Thoracic aorta (tissue), 2 donors: ENCODE results near the gene USP19. TPM values are rescaled to one million over a fixed set of nuclear protein-coding genes. Genes with fewer than 3 reads are reported as not detected.

Experiments
- ATAC-seq: fragments of 150-250 bp; one replicate; pipeline ENCODE4 v1.8.0; 2017; ENCODE audit warnings: low read depth; ENCODE audit not compliant: insufficient number of reproducible peaks, low FRiP score
- DNase-seq: peaks from one replicate; pipeline ENCODE4 v3.0.0-alpha.2; 2020; ENCODE audit warnings: low spot score
- H3K27ac ChIP-seq, 2 donors: fragments of 200-600 bp; sonication (generic); 1 replicate in 1 of 2; 2 replicates in 1 of 2; pipeline ENCODE4 v1.5.1; 2016; ENCODE audit warnings: mild to moderate bottlenecking in 2 of 2, moderate library complexity in 2 of 2
- H3K27me3 ChIP-seq: fragments of 200-600 bp; sonication (generic); replicated peaks from 2 replicates; pipeline ENCODE4 v1.6.0; 2016; ENCODE audit warnings: mild to moderate bottlenecking; ENCODE audit not compliant: insufficient read depth
- H3K36me3 ChIP-seq: fragments of 200-600 bp; sonication (generic); one replicate; pipeline ENCODE4 v1.5.1; 2016
- H3K4me1 ChIP-seq, 2 donors: fragments of 200-600 bp; sonication (generic); 1 replicate in 1 of 2; 2 replicates in 1 of 2; pipeline versions ENCODE4 v1.5.1 to v1.6.0; 2016; ENCODE audit warnings: low read depth in 2 of 2, mild to moderate bottlenecking in 1 of 2; ENCODE audit not compliant: control insufficient read depth in 1 of 2
- H3K4me3 ChIP-seq: fragments of 200-600 bp; sonication (generic); 2 replicates; pipeline ENCODE4 v1.5.1; 2016; ENCODE audit warnings: mild to moderate bottlenecking
- H3K9me3 ChIP-seq: fragments of 200-600 bp; sonication (generic); 2 replicates; pipeline ENCODE4 v1.5.1; 2016
- total RNA-seq, 2 donors: library from RNA; depleted of rRNA; stranded (reverse); fragments of >200 nt; gene quantifications; one replicate each; pipeline versions ENCODE4 v1.1.0 to v1.2.3, GENCODE V29; 2016
- TF ChIP-seq, protein P1 (sequence below): fragments of 200-600 bp; sonication (generic); IDR thresholded peaks from one replicate; pipeline ENCODE4 v1.5.1; 2019; ENCODE audit warnings: antibody characterized with exemption

The USP19 gene
- total RNA-seq, 2 donors from 2014 or later, result 56.3 to 62.5 TPM

DNA sequence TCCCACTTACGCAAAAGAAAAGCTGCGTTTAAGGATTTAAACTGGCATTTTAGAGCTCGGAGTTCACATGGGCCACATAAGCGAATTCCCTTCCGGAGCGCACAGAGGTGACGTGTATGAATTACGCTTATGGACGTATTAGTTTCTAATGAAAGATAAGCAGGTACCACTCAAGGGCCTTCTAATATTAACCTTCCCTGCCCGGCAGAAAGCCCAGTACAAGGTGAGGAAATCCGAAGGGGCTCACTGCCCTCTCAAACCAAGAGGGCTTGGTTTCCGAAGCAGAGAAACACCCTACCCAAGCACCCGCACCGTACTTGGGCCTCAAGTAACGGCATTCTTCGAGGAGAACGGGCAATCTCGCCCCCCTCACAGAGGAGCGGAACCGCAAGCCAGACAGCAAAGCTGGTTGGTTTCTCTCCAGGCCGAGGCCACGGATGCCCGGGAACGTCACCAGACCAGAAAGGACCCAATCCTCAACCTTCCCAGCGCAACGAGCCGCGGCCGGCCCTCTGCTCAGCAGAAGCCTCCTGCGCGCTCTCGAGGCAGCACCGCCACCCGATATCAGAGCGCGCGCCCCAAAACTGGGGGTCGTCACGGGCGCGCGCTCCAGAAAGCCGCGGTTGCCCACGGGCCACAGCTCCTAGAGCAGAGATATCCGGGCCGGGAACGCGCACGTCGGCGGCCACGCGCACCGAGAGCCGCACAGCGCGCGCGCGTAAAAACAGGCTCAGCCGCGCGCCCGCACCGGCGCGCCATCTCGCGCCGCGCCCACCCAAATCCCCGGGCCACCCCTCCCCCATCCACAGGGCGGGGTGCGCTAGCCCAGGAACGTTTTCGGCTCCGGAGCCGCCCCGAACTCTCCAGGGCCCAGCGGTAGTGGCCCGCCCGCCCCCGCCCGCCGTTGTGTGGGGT lies 27.4 kb downstream of the USP19 start:
- Histone ChIP-seq H3K4me1 (peaks cover 30 to 48% of the 10 kb centered on the region in 2 donors), H3K9me3 (no peaks in the 10 kb centered on the region), H3K27me3 (no peaks in the 10 kb centered on the region), H3K4me3 (peak overlapping the region; percentile 94), H3K27ac (peak overlapping the region; percentile 93 to 97), H3K36me3 (peaks cover 5% of the 10 kb centered on the region)
- ATAC-seq (peak; percentile 18), DNase-seq (no peak)
- TF ChIP-seq, protein P1, sequence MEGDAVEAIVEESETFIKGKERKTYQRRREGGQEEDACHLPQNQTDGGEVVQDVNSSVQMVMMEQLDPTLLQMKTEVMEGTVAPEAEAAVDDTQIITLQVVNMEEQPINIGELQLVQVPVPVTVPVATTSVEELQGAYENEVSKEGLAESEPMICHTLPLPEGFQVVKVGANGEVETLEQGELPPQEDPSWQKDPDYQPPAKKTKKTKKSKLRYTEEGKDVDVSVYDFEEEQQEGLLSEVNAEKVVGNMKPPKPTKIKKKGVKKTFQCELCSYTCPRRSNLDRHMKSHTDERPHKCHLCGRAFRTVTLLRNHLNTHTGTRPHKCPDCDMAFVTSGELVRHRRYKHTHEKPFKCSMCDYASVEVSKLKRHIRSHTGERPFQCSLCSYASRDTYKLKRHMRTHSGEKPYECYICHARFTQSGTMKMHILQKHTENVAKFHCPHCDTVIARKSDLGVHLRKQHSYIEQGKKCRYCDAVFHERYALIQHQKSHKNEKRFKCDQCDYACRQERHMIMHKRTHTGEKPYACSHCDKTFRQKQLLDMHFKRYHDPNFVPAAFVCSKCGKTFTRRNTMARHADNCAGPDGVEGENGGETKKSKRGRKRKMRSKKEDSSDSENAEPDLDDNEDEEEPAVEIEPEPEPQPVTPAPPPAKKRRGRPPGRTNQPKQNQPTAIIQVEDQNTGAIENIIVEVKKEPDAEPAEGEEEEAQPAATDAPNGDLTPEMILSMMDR, result no peak

DNA sequence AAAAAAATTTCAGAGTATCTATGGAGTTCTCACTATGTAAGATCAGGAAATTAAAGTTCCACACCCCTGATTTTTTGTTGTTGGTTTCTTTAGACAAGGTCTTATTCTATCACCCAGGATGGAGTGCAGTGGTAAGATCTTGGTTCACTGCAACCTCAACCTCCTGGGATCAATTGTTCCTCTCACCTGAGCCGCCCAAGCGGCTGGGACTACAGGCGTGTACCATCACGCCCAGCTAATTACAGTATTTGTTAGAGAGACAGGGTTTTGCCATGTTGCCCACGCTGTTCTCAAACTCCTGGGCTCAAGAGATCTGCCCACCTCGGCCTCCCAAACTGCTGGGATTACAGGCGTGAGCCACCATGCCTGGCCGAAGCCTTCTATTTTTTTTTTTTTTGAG lies 39.2 kb downstream of the USP19 start:
- no peak for DNase-seq
- Histone ChIP-seq H3K4me3 (no peak overlapping the region), H3K4me1 (peaks cover 0 to 4% of the 10 kb centered on the region in 2 donors), H3K36me3 (peaks cover 10% of the 10 kb centered on the region), H3K27me3 (no peaks in the 10 kb centered on the region), H3K27ac (no peak overlapping the region), H3K9me3 (no peaks in the 10 kb centered on the region)
- TF ChIP-seq, protein P1, result no peak
- no peak for ATAC-seq

DNA sequence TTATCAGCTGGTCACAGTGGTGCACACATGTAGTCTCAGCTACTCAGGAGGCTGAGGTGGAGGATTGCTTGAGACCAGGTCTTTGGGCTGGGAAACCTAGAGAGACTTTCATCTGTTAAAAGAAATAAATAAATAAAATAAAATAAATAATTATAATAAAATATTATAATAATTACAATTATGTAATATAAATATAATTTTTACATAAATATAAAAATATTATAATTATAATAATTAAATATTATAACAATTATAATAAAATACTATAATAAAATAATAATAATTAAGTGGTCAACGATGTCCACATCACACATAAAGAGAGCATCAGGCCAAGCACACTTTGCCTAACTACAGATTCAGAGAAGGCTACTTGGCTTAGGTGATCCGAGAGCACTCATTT lies 41.4 kb downstream of the USP19 start:
- TF ChIP-seq, protein P1, result no peak
- peaks cover 0 to 4% of the 10 kb centered on the region in 2 donors for H3K4me1 ChIP-seq
- no peak for ATAC-seq

DNA sequence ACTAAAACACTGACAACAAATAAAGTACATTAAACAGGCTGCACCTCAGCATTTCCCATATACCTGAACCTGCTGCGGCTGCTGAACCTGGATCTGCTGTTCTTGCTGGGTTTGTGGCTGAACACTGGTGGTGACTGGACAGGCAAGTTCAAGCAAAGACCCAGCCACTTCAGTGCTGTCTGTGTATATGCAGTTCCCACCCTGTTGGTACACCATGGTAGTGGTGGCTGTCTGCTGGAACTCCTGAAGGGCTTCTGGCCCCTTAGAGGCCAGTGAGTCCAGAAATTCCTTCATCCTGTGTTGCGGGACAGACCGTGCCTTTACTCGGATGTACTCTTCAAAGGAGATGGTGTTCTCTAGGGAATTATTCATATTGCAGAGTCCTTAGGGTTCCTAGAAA lies 44.0 kb downstream of the USP19 start:
- Histone ChIP-seq H3K36me3 (peaks cover 45% of the 10 kb centered on the region), H3K27me3 (no peaks in the 10 kb centered on the region), H3K4me3 (no peak overlapping the region), H3K27ac (no peak overlapping the region), H3K4me1 (peaks cover 0 to 4% of the 10 kb centered on the region in 2 donors), H3K9me3 (no peaks in the 10 kb centered on the region)
- no peak for DNase-seq
- TF ChIP-seq, protein P1, result no peak
- ATAC-seq, result no peak

More for the DNA sequence above, 41.4 kb downstream of the USP19 start:
- Histone ChIP-seq H3K36me3 (peaks cover 27% of the 10 kb centered on the region), H3K9me3 (no peaks in the 10 kb centered on the region), H3K27me3 (no peaks in the 10 kb centered on the region), H3K27ac (no peak overlapping the region), H3K4me3 (no peak overlapping the region)
- DNase-seq, result no peak

DNA sequence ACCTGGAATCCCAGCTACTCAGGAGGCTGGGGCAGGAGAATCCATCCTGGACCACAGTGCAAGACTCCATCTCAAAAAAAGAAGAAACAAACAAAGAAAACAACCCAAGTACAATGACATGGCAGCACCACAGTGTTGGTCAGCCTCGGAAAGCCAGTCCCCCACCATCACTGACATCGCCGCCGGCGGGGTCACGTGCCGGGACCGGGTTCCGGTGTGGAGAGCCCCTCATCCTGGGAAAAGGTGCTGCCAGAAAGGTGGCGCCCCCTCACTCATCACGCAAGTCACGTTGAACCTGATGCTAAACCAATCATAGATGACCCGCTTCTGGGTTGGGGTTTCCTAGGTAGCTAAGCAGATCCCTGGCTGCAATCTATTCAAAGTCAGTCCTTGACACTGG lies 44.5 kb downstream of the USP19 start:
- Histone ChIP-seq H3K4me1 (peaks cover 0 to 4% of the 10 kb centered on the region in 2 donors), H3K9me3 (no peaks in the 10 kb centered on the region), H3K4me3 (no peak overlapping the region), H3K27me3 (no peaks in the 10 kb centered on the region), H3K36me3 (peaks cover 49% of the 10 kb centered on the region), H3K27ac (no peak overlapping the region)
- no peak for ATAC-seq
- TF ChIP-seq, protein P1, result no peak
- no peak for DNase-seq

Other genes starting within 250 kb of the USP19 start
- 10 to 100 TPM; 12.3 to 27.1 TPM for gene SLC25A20, start 221.9 kb downstream of the USP19 start, total RNA-seq
- gene ARIH2, start 202.0 kb downstream of the USP19 start, total RNA-seq, result 100 to 1,000 TPM in 1 of 2 donors, 10 to 100 TPM in 1; 90.4 to 162 TPM
- gene P4HTM, start 130.6 kb downstream of the USP19 start, total RNA-seq, result 10 to 100 TPM; 57.6 to 75.1 TPM
- 100 to 1,000 TPM in 1 of 2 donors, 10 to 100 TPM in 1; 89.9 to 121 TPM for gene WDR6, start 113.4 kb downstream of the USP19 start, total RNA-seq
- gene DALRD3, start 102.2 kb downstream of the USP19 start, total RNA-seq, result 10 to 100 TPM; 16.8 to 36.8 TPM
- 100 to 1,000 TPM in 1 of 2 donors, 10 to 100 TPM in 1; 65.7 to 164 TPM for gene NDUFAF3, start 98.7 kb downstream of the USP19 start, total RNA-seq
- gene IMPDH2, start 91.4 kb downstream of the USP19 start, total RNA-seq, result 10 to 100 TPM; 56.0 to 96.2 TPM
- 100 to 1,000 TPM in 1 of 2 donors, 10 to 100 TPM in 1; 83.7 to 110 TPM for gene QRICH1, start 26.8 kb downstream of the USP19 start, total RNA-seq
- gene QARS1, start 16.1 kb downstream of the USP19 start, total RNA-seq, result 100 to 1,000 TPM; 143 to 179 TPM
- 100 to 1,000 TPM; 764 to 806 TPM for gene LAMB2, start 12.2 kb upstream of the USP19 start, total RNA-seq
- gene CCDC71, start 45.5 kb upstream of the USP19 start, total RNA-seq, result 10 to 100 TPM; 28.8 to 28.9 TPM
- 10 to 100 TPM; 22.4 to 29.8 TPM for gene KLHDC8B, start 50.8 kb upstream of the USP19 start, total RNA-seq
- gene C3orf62, start 156.4 kb upstream of the USP19 start, total RNA-seq, result 10 to 100 TPM in 1 of 2 donors, 1 to 10 TPM in 1; 5.4 to 15.0 TPM
- gene USP4, start 219.2 kb upstream of the USP19 start, total RNA-seq, result 10 to 100 TPM; 41.2 to 74.1 TPM
- 100 to 1,000 TPM; 187 to 319 TPM for gene GPX1, start 237.5 kb upstream of the USP19 start, total RNA-seq